Keratinocyte (primary cell): ENCODE results near the gene CBFA2T3. TPM values are rescaled to one million over a fixed set of nuclear protein-coding genes. Genes with fewer than 3 reads are reported as not detected.
A peak's percentile ranks its signal among the peaks of the same experiment; 100 is the strongest.

Experiments used
- DNase-seq: peaks from one replicate; pipeline ENCODE4 v3.0.0-alpha.2; 2011; ENCODE audit warnings: low read depth, missing footprints, low spot score
- FAIRE-seq: peaks from 2 replicates; lab custom pipeline; 2011; peaks lifted over from hg19 to GRCh38; lab: Jason Lieb, UNC
- H2AFZ ChIP-seq: 2 replicates; pipeline ENCODE4 v1.6.0; 2012; ENCODE audit warnings: low read length, control low read depth, inconsistent platforms; ENCODE audit not compliant: control insufficient read depth
- H3K27ac ChIP-seq: 2 replicates; pipeline ENCODE4 v1.5.1; 2011; ENCODE audit warnings: low read length; ENCODE audit not compliant: control insufficient read depth, insufficient read depth
- H3K27me3 ChIP-seq: 3 replicates; pipeline ENCODE4 v1.6.0; 2011; ENCODE audit warnings: low read length; ENCODE audit not compliant: control insufficient read depth, insufficient read depth; ENCODE audit errors: extremely low read depth
- H3K36me3 ChIP-seq, 2 experiments: 2 replicates in 1 of 2; 3 replicates in 1 of 2; pipeline ENCODE4 v1.5.1; 2011; ENCODE audit warnings: low read length in 2 of 2, mild to moderate bottlenecking in 1 of 2; ENCODE audit not compliant: control insufficient read depth in 2 of 2, insufficient read depth in 2 of 2; ENCODE audit errors: extremely low read depth in 1 of 2
- H3K4me1 ChIP-seq: 3 replicates; pipeline ENCODE4 v1.5.1; 2011; ENCODE audit warnings: low read length; ENCODE audit not compliant: control insufficient read depth, insufficient read depth; ENCODE audit errors: extremely low read depth
- H3K4me2 ChIP-seq: 3 replicates; pipeline ENCODE4 v1.6.0; 2011; ENCODE audit warnings: low read depth, low read length; ENCODE audit not compliant: control insufficient read depth, insufficient read depth; ENCODE audit errors: extremely low read depth
- H3K4me3 ChIP-seq, 3 experiments: fragments of 200-600 bp in 1 of 3; sonication (generic) in 1 of 3; 2 replicates in 2 of 3; 3 replicates in 1 of 3; pipeline ENCODE4 v1.5.1; 2011 to 2016; ENCODE audit warnings: low read length in 3 of 3, mild to moderate bottlenecking in 3 of 3, control low read depth in 2 of 3, inconsistent platforms in 1 of 3, low read depth in 1 of 3, mixed read lengths in 1 of 3, mixed run types in 1 of 3, moderate library complexity in 1 of 3; ENCODE audit not compliant: control insufficient read depth in 2 of 3, insufficient read depth in 2 of 3; ENCODE audit errors: extremely low read depth in 1 of 3
- H3K79me2 ChIP-seq: 2 replicates; pipeline ENCODE4 v1.6.0; 2012; ENCODE audit warnings: low read length; ENCODE audit not compliant: control insufficient read depth, insufficient read depth
- H3K9ac ChIP-seq: 3 replicates; pipeline ENCODE4 v1.6.0; 2011; ENCODE audit warnings: low read length; ENCODE audit not compliant: control insufficient read depth, insufficient read depth; ENCODE audit errors: extremely low read depth
- H3K9me1 ChIP-seq: 3 replicates; pipeline ENCODE4 v1.6.0; 2011; ENCODE audit warnings: low read length; ENCODE audit not compliant: control insufficient read depth, insufficient read depth; ENCODE audit errors: extremely low read depth
- H3K9me3 ChIP-seq: 2 replicates; pipeline ENCODE4 v1.5.1; 2012; ENCODE audit warnings: low read depth, low read length; ENCODE audit not compliant: control insufficient read depth
- H4K20me1 ChIP-seq: 3 replicates; pipeline ENCODE4 v1.6.0; 2011; ENCODE audit warnings: low read length; ENCODE audit not compliant: control insufficient read depth, insufficient read depth; ENCODE audit errors: extremely low read depth
- CTCF ChIP-seq, 3 experiments: IDR thresholded peaks in 1 of 3; conservative IDR thresholded peaks in 1 of 3; optimal IDR thresholded peaks in 1 of 3; 2 replicates in 2 of 3; 3 replicates in 1 of 3; pipeline versions ENCODE3 to v1.5.1; 2011; ENCODE audit warnings: low read length in 3 of 3, mild to moderate bottlenecking in 3 of 3, moderate library complexity in 2 of 3, control low read depth in 1 of 3, inconsistent platforms in 1 of 3; ENCODE audit not compliant: insufficient read depth in 2 of 3; ENCODE audit errors: extremely low read depth in 1 of 3
- EZH2 ChIP-seq: IDR thresholded peaks from one replicate; pipeline ENCODE4 v1.6.1; 2012; ENCODE audit warnings: inconsistent platforms, mild to moderate bottlenecking, low read length, moderate library complexity
- dilution Hi-C: fragments of 300-500 bp; cut with MboI; formaldehyde crosslinking; loops from one replicate; pipeline ENCODE4 v1.7.0; 2020; ENCODE audit warnings: low sequenced_read_pairs; ENCODE audit not compliant: extremely low pct_ligation_motif_present
- polyA plus RNA-seq, 5 experiments: library from polyadenylated mRNA; depleted of rRNA in 3 of 5; stranded (reverse) in 3 of 5; stranded (forward) in 1 of 5; unstranded in 1 of 5; fragments of >200 nt; gene quantifications; 1 replicate in 1 of 5; 2 replicates in 3 of 5; 3 replicates in 1 of 5; pipeline versions ENCODE4 v1.2.1 to v1.2.3, GENCODE V29; 2011 to 2012; ENCODE audit warnings: missing spikeins in 2 of 5, low read depth in 1 of 5, low replicate concordance in 1 of 5

CBFA2T3 gene
- polyA plus RNA-seq, 1 donor (not counting 4 experiments of a cell fraction or from before 2014, with no cell fraction given) = 0.08 TPM

DNA sequence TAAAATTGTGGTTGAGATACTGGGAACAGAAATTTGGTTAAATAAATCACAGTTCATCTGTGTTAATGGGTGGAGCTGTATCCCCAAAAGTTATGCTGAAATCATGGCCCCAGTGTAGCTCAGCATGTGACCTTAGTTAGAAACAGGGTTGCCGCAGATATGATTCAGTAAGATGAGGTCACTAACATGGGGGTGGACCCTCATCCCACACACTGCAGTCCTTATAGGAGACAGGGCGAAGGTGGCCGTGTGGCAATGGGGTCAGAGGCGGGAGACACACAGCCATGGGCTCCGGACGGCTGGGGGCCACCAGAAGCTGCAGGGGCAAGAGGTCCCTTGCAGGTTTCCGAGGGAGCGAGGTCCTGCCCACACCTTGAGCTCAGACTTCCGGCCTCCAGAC lies 130.9 kb downstream of the CBFA2T3 start:
- Histone ChIP-seq H3K27ac (no peak overlapping the region), H2AFZ (no peak overlapping the region), H3K4me2 (no peak overlapping the region), H3K27me3 (no peaks in the 10 kb centered on the region), H3K9me3 (no peaks in the 10 kb centered on the region), H3K4me3 (no peak overlapping the region), H4K20me1 (no peaks in the 10 kb centered on the region), H3K79me2 (no peaks in the 10 kb centered on the region), H3K36me3 (peaks cover 0 to 9% of the 10 kb centered on the region in 2 experiments), H3K4me1 (no peaks in the 10 kb centered on the region), H3K9me1 (no peaks in the 10 kb centered on the region), H3K9ac (no peak overlapping the region)
- dilution Hi-C loops = no loop called here
- no peak for FAIRE-seq
- TF ChIP-seq EZH2 (no peak), CTCF (optimal IDR thresholded peaks at IDR 0.05 in 1 of 3, IDR thresholded peaks at IDR 0.05 in 1 of 3, conservative IDR thresholded peaks at IDR 0.05 in 1 of 3; ENCODE audit: extremely low read depth in 1 of 3, insufficient read depth in 2 of 3, low read length in 3 of 3) (no peak)
- DNase-seq = no peak

- Histone ChIP-seq H3K4me2 (no peak overlapping the region), H3K9me1 (no peaks in the 10 kb centered on the region), H3K27me3 (no peaks in the 10 kb centered on the region), H3K4me1 (no peaks in the 10 kb centered on the region), H3K79me2 (no peaks in the 10 kb centered on the region), H3K27ac (no peak overlapping the region), H4K20me1 (no peaks in the 10 kb centered on the region), H3K9me3 (no peaks in the 10 kb centered on the region), H3K9ac (no peak overlapping the region), H3K4me3 (no peak overlapping the region), H2AFZ (no peak overlapping the region), H3K36me3 (peaks cover 0 to 10% of the 10 kb centered on the region in 2 experiments)
- FAIRE-seq = no peak
- DNase-seq = no peak
- dilution Hi-C loops = no loop called here
- TF ChIP-seq CTCF (optimal IDR thresholded peaks at IDR 0.05 in 1 of 3, IDR thresholded peaks at IDR 0.05 in 1 of 3, conservative IDR thresholded peaks at IDR 0.05 in 1 of 3; ENCODE audit: extremely low read depth in 1 of 3, insufficient read depth in 2 of 3, low read length in 3 of 3) = peak; percentile 15 to 37 (median 19)
- no peak for TF ChIP-seq EZH2
Measured at GRCh38 chr16:88844419-88845036, 132.5 kb downstream of the CBFA2T3 start.
